Measurements from ENCODE around the gene ITPR2.
A peak's percentile ranks its signal among the peaks of the same experiment; 100 is the strongest.

The ITPR2 gene

DNA sequence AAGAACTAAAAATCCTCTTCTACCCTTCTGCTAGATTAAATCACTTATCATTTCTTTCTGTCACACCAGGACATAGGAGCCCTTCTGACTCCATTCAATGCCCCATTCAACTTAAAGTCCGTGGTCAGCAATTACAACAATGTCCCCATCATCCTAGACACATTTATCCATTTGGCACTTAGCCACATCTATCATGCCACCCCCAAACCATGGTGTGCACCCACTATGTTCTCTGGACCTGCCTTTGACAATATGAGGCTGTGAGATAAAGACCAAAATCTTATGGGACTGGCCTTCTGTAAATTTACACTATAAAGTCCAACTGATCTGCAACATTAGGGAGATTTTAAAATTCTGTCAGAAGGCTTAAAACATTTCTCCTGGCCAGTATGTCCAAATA lies 533.2 kb downstream of the ITPR2 start:
- CTCF ChIA-PET: no interaction called here

DNA sequence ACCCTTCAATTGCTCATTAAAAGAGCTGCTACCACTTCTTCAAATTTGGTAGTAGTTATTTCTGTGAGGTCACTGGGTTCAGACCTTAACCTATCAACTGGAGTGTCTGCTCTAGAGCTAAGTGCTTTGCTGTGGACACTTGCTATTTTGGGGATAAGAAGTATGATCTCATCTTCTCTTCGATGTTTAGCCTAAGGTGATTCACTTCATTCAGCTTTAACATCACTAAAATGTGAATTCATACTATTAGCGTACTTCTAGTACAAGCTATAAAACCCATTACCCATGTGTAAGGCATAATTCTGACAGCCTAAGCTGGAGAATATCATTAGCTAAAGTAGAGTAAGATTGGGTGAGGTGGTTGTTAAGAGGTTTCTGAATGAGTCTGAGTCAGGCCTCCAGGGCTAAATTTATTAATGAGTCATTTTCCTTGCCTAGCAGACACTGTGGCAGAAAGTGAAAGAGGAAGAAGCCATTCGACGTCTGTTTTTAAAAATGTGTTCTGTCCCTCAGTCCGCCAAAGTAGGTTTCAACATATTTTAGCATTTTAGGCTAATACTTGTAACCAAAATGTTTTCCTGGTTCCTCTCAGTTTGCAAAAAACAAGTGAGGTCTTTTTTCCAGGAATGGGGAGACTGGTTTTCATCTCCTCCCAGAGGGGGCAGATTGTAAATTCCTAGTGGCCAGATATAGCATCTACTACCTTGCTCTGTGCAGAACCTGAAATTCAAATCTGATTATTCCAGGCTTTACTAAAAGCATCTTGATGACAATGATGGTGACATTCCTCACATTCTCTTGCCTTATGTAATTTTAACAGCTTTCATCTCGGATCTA lies 534.0 kb downstream of the ITPR2 start:
- TF ChIP-seq, protein P1, sequence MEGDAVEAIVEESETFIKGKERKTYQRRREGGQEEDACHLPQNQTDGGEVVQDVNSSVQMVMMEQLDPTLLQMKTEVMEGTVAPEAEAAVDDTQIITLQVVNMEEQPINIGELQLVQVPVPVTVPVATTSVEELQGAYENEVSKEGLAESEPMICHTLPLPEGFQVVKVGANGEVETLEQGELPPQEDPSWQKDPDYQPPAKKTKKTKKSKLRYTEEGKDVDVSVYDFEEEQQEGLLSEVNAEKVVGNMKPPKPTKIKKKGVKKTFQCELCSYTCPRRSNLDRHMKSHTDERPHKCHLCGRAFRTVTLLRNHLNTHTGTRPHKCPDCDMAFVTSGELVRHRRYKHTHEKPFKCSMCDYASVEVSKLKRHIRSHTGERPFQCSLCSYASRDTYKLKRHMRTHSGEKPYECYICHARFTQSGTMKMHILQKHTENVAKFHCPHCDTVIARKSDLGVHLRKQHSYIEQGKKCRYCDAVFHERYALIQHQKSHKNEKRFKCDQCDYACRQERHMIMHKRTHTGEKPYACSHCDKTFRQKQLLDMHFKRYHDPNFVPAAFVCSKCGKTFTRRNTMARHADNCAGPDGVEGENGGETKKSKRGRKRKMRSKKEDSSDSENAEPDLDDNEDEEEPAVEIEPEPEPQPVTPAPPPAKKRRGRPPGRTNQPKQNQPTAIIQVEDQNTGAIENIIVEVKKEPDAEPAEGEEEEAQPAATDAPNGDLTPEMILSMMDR (IDR thresholded peaks at IDR 0.05; ENCODE audit: control extremely low read depth, extremely low read depth, low read depth, missing control alignments): no peak
- DNase-seq (ENCODE audit: extremely low spot score): peak; percentile 79
- ChIA-PET CTCF (interaction anchor here (1.0 to 2.1 kb wide), 9 partner anchors 10 to 180 kb away, joined by 3 to 18 read pairs (median 4); no protein-coding TSS in a partner anchor), POLR2A (no interaction called here)

More for the DNA sequence above, 533.2 kb downstream of the ITPR2 start:
- POLR2A ChIA-PET: no interaction called here
- TF ChIP-seq, protein P1 (IDR thresholded peaks at IDR 0.05; ENCODE audit: control extremely low read depth, extremely low read depth, low read depth, missing control alignments): no peak
- DNase-seq (ENCODE audit: extremely low spot score): no peak

DNA sequence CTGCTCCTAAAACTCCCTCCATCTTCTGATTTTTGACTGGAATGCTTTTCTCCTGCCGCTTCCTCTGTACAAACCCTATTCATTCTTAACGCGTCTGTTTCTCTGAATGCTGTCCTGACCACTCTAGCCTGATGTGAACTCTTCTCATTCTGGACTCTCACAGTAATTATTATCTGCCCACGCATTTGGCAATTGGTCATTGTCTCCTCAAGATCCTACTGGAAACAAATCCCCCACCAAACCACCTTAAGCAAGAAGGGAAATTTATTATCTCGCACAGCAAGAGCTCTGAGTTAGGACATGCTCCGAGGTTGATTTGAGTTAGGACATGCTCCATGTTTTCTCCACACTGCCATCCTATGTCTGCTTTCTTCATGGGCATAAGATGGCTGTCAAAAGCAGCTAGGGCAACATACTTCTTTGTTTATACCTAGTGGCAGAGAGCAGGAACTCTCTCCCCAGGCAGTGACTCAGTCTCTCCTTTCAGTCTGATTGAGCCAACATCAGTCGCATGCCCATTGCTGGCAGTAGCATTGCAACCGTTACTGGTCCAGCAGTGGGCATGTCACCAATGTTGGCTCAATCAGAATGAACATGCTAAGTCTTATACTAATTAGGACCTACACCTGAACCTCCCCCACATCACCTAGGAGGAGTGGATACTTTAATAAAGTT lies 535.5 kb downstream of the ITPR2 start:
- TF ChIP-seq, protein P1 (IDR thresholded peaks at IDR 0.05; ENCODE audit: control extremely low read depth, extremely low read depth, low read depth, missing control alignments): no peak
- ChIA-PET POLR2A (no interaction called here), CTCF (interaction anchor here (1.0 to 2.1 kb wide), 7 partner anchors 8 to 26 kb away, joined by 3 to 18 read pairs (median 3); no protein-coding TSS in a partner anchor)
- DNase-seq (ENCODE audit: extremely low spot score): no peak

DNA sequence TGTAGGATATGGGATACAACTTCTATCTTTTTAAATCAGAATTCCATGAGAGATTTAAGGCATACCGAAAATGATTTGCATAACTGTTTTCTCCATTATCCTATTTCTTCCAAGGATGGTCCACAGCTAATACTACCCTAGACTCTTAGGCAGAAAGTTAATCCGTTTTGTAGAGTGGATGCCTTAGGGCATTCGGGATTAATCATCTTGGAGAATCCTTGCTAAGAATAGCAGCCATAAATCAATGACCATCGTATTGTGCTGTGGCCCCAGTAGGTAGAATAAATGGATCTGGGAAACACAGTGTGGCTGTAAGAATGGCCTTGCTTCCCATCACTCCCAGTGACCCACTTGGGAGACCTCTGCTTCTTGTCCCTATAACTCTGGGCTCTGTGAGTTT lies 538.0 kb downstream of the ITPR2 start:
- DNase-seq (ENCODE audit: extremely low spot score): no peak
- POLR2A ChIA-PET: no interaction called here
- CTCF ChIA-PET: no interaction called here
- TF ChIP-seq, protein P1 (IDR thresholded peaks at IDR 0.05; ENCODE audit: control extremely low read depth, extremely low read depth, low read depth, missing control alignments): no peak

DNA sequence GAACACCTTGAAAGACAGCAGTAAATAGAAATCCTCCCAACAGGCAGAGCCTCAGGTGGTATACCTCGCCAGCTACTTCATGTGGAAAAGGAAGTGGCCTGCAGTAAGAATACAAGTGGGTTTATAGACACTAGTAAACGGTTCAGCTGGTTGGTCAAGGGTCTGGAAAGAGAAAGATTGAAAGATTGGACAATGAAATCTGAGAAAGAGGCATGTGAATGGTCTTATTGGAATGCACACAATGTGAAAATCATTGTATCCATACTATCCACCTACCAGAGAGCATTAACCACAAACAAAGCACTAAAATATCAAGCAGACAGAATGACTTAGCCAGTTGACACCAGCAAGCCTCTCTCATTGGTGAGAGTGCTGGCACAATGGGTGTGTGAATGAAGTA lies 539.4 kb downstream of the ITPR2 start:
- DNase-seq (ENCODE audit: extremely low spot score): no peak
- ChIA-PET CTCF (interaction anchor here (1.5 kb wide), 1 partner anchor 15 kb away, joined by 3 read pairs; no protein-coding TSS in a partner anchor), POLR2A (no interaction called here)
- TF ChIP-seq, protein P1 (IDR thresholded peaks at IDR 0.05; ENCODE audit: control extremely low read depth, extremely low read depth, low read depth, missing control alignments): no peak

DNA sequence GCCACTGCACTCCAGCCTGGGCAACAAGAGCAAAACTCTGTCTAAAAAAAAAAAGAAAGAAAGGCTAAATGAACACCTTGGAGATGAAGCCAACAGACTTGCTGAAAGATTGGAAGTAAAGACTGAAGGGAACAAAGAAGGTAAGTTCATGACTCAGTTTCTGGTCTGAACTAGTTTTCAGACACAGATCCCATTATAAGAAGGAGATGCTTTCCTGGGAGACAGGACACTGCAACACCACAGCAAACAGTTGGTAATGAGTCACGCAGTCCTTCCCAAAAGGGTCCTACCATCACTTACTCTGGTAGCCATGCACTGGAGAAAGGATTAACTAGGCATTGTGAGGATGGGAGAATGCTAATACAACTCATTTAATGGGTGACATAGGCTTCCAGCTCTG lies 540.4 kb downstream of the ITPR2 start:
- DNase-seq (ENCODE audit: extremely low spot score): no peak
- POLR2A ChIA-PET: no interaction called here
- TF ChIP-seq, protein P1 (IDR thresholded peaks at IDR 0.05; ENCODE audit: control extremely low read depth, extremely low read depth, low read depth, missing control alignments): no peak

More for the DNA sequence above, 540.4 kb downstream of the ITPR2 start:
- CTCF ChIA-PET: interaction anchor here (1.5 kb wide), 1 partner anchor 14 kb away, joined by 3 read pairs; no protein-coding TSS in a partner anchor

All from GM10248 (cell line).